OCI-LY7 (cell line): ENCODE data around the gene ZFP36. TPM values are rescaled to one million over a fixed set of nuclear protein-coding genes. Genes with fewer than 3 reads are reported as not detected.

Experiments used
- BruUV-seq: library from RNA; stranded (reverse); fragments of 400-500 nt; replicated peaks from 2 replicates; lab custom pipeline; 2021; lab: Mats Ljungman, UMichigan
- CTCF ChIA-PET: fragments of 300-600 bp; sonication (Branson Sonifier 250); formaldehyde crosslinking; loops from one replicate; lab custom pipeline; 2022; ENCODE audit warnings: antibody characterized with exemption; ENCODE audit not compliant: unreplicated experiment; lab: Charles Lee
- POLR2A ChIA-PET: fragments of 300-600 bp; sonication (Branson Sonifier 250); formaldehyde crosslinking; loops from one replicate; lab custom pipeline; 2022; ENCODE audit warnings: antibody characterized with exemption; lab: Charles Lee
- DNase-seq: peaks from one replicate; pipeline ENCODE4 v3.0.0-alpha.2; 2015; ENCODE audit warnings: low spot score
- H2AFZ ChIP-seq: fragments of 200-600 bp; sonication (generic), shearing (Covaris generic); 2 replicates; pipeline ENCODE4 v1.6.1; 2014; ENCODE audit warnings: mild to moderate bottlenecking, antibody characterized with exemption, low read length, moderate library complexity
- H3K27ac ChIP-seq: fragments of 200-600 bp; sonication (generic); 2 replicates; pipeline ENCODE4 v1.5.1; 2014; ENCODE audit warnings: mixed run types, low read depth, mild to moderate bottlenecking, moderate library complexity, low read length, inconsistent platforms; ENCODE audit not compliant: poor library complexity, severe bottlenecking
- H3K36me3 ChIP-seq: fragments of 200-600 bp; sonication (generic); 2 replicates; pipeline ENCODE4 v1.6.1; 2014; ENCODE audit warnings: mild to moderate bottlenecking, antibody characterized with exemption, low read length, moderate library complexity, mixed read lengths; ENCODE audit not compliant: insufficient read depth
- H3K4me1 ChIP-seq: fragments of 200-600 bp; sonication (generic); 2 replicates; pipeline ENCODE4 v1.5.1; 2014; ENCODE audit warnings: mild to moderate bottlenecking, low read length; ENCODE audit not compliant: insufficient read depth, poor library complexity, severe bottlenecking
- H3K4me2 ChIP-seq: fragments of 200-600 bp; sonication (generic); 2 replicates; pipeline ENCODE4 v1.6.1; 2014; ENCODE audit warnings: mild to moderate bottlenecking, low read length
- H3K4me3 ChIP-seq: fragments of 200-600 bp; sonication (generic); 2 replicates; pipeline ENCODE4 v1.5.1; 2014; ENCODE audit warnings: mild to moderate bottlenecking, low read depth, low read length; ENCODE audit not compliant: poor library complexity, severe bottlenecking
- H3K79me2 ChIP-seq: fragments of 200-600 bp; sonication (generic); 2 replicates; pipeline ENCODE4 v1.6.1; 2016; ENCODE audit warnings: low read depth, mild to moderate bottlenecking, low read length, moderate library complexity, mixed read lengths; ENCODE audit not compliant: insufficient read depth
- H3K9me2 ChIP-seq: fragments of 200-600 bp; sonication (generic); 2 replicates; pipeline ENCODE4 v1.6.1; 2016; ENCODE audit warnings: mild to moderate bottlenecking, low read length, mixed read lengths; ENCODE audit not compliant: insufficient read depth
- H3K9me3 ChIP-seq: fragments of 200-600 bp; sonication (generic); 2 replicates; pipeline ENCODE4 v1.6.1; 2014; ENCODE audit warnings: mild to moderate bottlenecking, mixed run types, low read length, mixed read lengths
- H4K20me1 ChIP-seq: fragments of 200-600 bp; sonication (generic); 2 replicates; pipeline ENCODE4 v1.6.1; 2014; ENCODE audit warnings: mild to moderate bottlenecking, antibody characterized with exemption, low read length, moderate library complexity, mixed read lengths; ENCODE audit not compliant: insufficient read depth
- EZH2phosphoT487 ChIP-seq: fragments of 200-600 bp; sonication (generic); IDR thresholded peaks from 2 replicates; pipeline ENCODE4 v1.6.1; 2018; ENCODE audit warnings: low read depth, borderline replicate concordance, mild to moderate bottlenecking, mixed run types, antibody characterized with exemption, low read length, moderate library complexity, mixed read lengths
- intact Hi-C: fragments of 100-400 bp; cut with micrococcal nuclease; formaldehyde crosslinking; loops from one replicate; pipeline ENCODE4 v1.10.0; 2022; ENCODE audit not compliant: unreplicated experiment
- total RNA-seq, 2 experiments: library from RNA; depleted of rRNA in 1 of 2; stranded (reverse); fragments of >200 nt in 1 of 2; shearing (Covaris generic) in 1 of 2; gene quantifications; 2 replicates each; pipeline ENCODE4 v1.2.3, GENCODE V29; 2014 to 2022
- TF ChIP-seq, protein P1 (sequence below): fragments of 200-600 bp; sonication (generic); conservative IDR thresholded peaks from 2 replicates; pipeline ENCODE4 v1.5.1; 2014; ENCODE audit warnings: mild to moderate bottlenecking, antibody characterized with exemption, low read length, moderate library complexity, mixed read lengths

Gene ZFP36
- total RNA-seq, 2 experiments from 2014 or later = 21.8 to 55.9 TPM

DNA sequence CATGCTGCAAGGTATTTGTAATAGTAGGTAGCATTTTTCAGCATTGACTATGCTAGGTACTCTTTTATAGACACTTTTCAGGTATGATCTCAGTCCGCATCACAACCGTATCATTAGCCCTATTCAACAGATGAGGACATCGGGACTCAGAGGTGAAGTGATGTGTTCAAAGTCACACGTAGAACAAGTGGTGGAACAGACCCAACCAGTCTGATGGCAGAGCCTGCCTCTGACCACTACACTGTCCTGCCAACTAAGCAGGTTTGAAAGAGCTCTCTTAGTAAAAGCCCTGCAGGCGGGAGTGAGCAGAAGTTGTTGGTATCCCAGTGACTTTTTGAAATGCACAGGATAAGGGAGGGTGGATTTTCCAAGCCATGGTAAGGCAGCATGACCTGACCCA, 35.9 kb upstream of the ZFP36 start:
- Histone ChIP-seq H3K79me2 (no peaks in the 10 kb centered on the region), H4K20me1 (no peaks in the 10 kb centered on the region), H3K4me1 (no peaks in the 10 kb centered on the region), H3K9me2 (no peaks in the 10 kb centered on the region), H3K4me3 (no peak overlapping the region), H2AFZ (no peak overlapping the region), H3K9me3 (no peaks in the 10 kb centered on the region), H3K27ac (no peak overlapping the region), H3K36me3 (peaks cover 72% of the 10 kb centered on the region), H3K4me2 (no peak overlapping the region)
- ChIA-PET CTCF (no interaction called here), POLR2A (no interaction called here)
- TF ChIP-seq, protein P1, sequence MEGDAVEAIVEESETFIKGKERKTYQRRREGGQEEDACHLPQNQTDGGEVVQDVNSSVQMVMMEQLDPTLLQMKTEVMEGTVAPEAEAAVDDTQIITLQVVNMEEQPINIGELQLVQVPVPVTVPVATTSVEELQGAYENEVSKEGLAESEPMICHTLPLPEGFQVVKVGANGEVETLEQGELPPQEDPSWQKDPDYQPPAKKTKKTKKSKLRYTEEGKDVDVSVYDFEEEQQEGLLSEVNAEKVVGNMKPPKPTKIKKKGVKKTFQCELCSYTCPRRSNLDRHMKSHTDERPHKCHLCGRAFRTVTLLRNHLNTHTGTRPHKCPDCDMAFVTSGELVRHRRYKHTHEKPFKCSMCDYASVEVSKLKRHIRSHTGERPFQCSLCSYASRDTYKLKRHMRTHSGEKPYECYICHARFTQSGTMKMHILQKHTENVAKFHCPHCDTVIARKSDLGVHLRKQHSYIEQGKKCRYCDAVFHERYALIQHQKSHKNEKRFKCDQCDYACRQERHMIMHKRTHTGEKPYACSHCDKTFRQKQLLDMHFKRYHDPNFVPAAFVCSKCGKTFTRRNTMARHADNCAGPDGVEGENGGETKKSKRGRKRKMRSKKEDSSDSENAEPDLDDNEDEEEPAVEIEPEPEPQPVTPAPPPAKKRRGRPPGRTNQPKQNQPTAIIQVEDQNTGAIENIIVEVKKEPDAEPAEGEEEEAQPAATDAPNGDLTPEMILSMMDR = no peak
- no peak for TF ChIP-seq EZH2phosphoT487
- intact Hi-C loops = no loop called here
- no peak for DNase-seq
- BruUV-seq = no TSS peak

DNA sequence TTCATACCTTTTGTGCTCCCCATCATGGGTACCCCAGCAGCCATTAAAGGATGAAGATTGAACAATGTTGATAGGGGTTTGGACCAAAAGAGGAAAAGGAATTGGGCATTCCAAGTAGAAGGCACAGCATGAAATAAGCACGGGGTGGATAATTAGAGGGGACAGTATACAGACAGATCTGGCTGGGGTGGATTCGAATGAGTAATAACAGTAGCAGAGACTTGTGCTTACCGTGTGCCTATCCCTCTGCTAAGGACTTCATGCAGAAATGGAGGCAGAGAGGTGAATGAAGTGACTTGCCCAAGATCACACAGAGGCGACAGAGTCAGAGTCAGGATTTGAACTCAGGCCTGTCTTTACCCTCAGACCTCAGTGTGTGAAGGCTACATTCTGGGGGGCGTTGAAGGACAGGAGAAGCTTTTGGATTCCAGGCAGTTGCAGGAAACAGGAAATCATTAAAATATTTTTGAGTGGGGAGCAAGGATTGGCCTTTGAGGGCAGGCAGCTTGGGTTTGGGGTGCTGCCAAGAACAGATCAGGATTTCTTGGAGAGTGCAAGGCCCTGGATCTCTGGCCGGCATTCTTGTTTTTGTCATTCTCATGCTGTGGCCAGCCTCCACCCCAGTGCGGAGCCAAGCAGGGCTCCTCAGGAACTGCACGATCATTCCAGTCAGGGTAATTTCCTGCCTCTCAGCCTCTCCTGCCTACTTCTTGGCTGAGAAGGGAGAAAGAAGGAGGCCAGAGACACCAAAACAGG, 34.4 kb upstream of the ZFP36 start:
- TF ChIP-seq, protein P1 = no peak
- no peak for TF ChIP-seq EZH2phosphoT487
- H2AFZ ChIP-seq = no peak overlapping the region
- no peaks in the 10 kb centered on the region for H4K20me1 ChIP-seq
- peaks cover 74% of the 10 kb centered on the region for H3K36me3 ChIP-seq
- H3K4me2 ChIP-seq = no peak overlapping the region
- no peak overlapping the region for H3K27ac ChIP-seq
- CTCF ChIA-PET = no interaction called here
- no peaks in the 10 kb centered on the region for H3K79me2 ChIP-seq
- BruUV-seq = no TSS peak
- H3K9me3 ChIP-seq = no peaks in the 10 kb centered on the region
- intact Hi-C loops = no loop called here
- no peaks in the 10 kb centered on the region for H3K4me1 ChIP-seq
- no peak overlapping the region for H3K4me3 ChIP-seq
- no peaks in the 10 kb centered on the region for H3K9me2 ChIP-seq
- DNase-seq = no peak
- POLR2A ChIA-PET = no interaction called here

DNA sequence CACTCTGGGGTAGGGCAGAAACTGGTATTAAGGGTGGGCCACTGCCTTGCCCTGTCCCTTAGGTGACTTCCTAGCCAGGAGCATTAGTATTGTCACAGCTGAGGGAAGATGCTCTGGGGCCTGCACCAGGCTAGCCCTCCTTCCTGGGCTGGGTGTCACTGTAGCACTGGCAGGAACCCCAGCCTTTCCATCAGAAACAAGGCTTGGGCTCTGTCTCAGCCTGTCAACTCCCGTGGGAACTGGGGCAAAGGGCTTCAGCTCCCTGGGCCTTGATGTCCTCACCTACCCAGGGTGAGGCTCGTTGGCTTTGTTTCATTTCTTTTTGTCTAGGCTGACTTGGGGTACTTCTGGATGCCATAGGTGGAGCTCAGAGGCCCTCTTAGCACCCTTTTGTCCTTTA, 33.7 kb upstream of the ZFP36 start:
- Histone ChIP-seq H2AFZ (no peak overlapping the region), H3K4me3 (no peak overlapping the region), H3K4me2 (no peak overlapping the region), H3K36me3 (peaks cover 82% of the 10 kb centered on the region), H3K9me3 (no peaks in the 10 kb centered on the region), H3K9me2 (no peaks in the 10 kb centered on the region), H3K79me2 (no peaks in the 10 kb centered on the region), H3K4me1 (no peaks in the 10 kb centered on the region), H3K27ac (no peak overlapping the region), H4K20me1 (no peaks in the 10 kb centered on the region)
- TF ChIP-seq, protein P1 = no peak
- TF ChIP-seq EZH2phosphoT487 = no peak
- no TSS peak for BruUV-seq
- ChIA-PET POLR2A (no interaction called here), CTCF (no interaction called here)
- DNase-seq = no peak
- intact Hi-C loops = no loop called here
